Skeletal muscle satellite cell (primary cell): ENCODE results near the gene DOCK2.

Experiments used
- H3K27me3 ChIP-seq: 2 replicates; pipeline ENCODE4 v1.7.0; 2013; ENCODE audit warnings: low read length; ENCODE audit not compliant: control insufficient read depth, insufficient read depth
- H3K36me3 ChIP-seq: 2 replicates; pipeline ENCODE4 v1.7.0; 2013; ENCODE audit warnings: mild to moderate bottlenecking, control low read depth, low read length; ENCODE audit not compliant: insufficient read depth
- H3K4me1 ChIP-seq: 2 replicates; pipeline ENCODE4 v1.7.0; 2013; ENCODE audit warnings: low read length; ENCODE audit not compliant: control insufficient read depth, insufficient read depth
- H3K4me2 ChIP-seq: 2 replicates; pipeline ENCODE4 v1.7.0; 2013; ENCODE audit warnings: mild to moderate bottlenecking, low read length
- H3K4me3 ChIP-seq: 2 replicates; pipeline ENCODE4 v1.7.0; 2013; ENCODE audit warnings: low read length
- H3K9ac ChIP-seq: 2 replicates; pipeline ENCODE4 v1.7.0; 2013; ENCODE audit warnings: mild to moderate bottlenecking, low read depth, low read length, moderate library complexity
- H3K9me3 ChIP-seq: replicated peaks from 2 replicates; pipeline ENCODE4 v1.7.0; 2013; ENCODE audit warnings: mild to moderate bottlenecking, control low read depth, low read length

The DOCK2 gene

GRCh38 chr5:169920474-169920873 is 283.4 kb downstream of the DOCK2 start:
- Histone ChIP-seq H3K4me3 (no peak overlapping the region), H3K9ac (no peak overlapping the region), H3K4me2 (no peak overlapping the region), H3K36me3 (no peaks in the 10 kb centered on the region), H3K9me3 (no peaks in the 10 kb centered on the region), H3K4me1 (peaks cover 3% of the 10 kb centered on the region), H3K27me3 (no peaks in the 10 kb centered on the region)

- Histone ChIP-seq H3K4me2 (no peak overlapping the region), H3K4me3 (no peak overlapping the region), H3K4me1 (peaks cover 3% of the 10 kb centered on the region), H3K9ac (no peak overlapping the region), H3K27me3 (no peaks in the 10 kb centered on the region), H3K9me3 (no peaks in the 10 kb centered on the region), H3K36me3 (peaks cover 3% of the 10 kb centered on the region)
These were observed 284.3 kb downstream of the DOCK2 start for GRCh38 chr5:169921384-169921783.

- peaks cover 3% of the 10 kb centered on the region for H3K4me1 ChIP-seq
- no peak overlapping the region for H3K4me2 ChIP-seq
- H3K9ac ChIP-seq, result no peak overlapping the region
- H3K27me3 ChIP-seq, result no peaks in the 10 kb centered on the region
- H3K9me3 ChIP-seq, result no peaks in the 10 kb centered on the region
- no peak overlapping the region for H3K4me3 ChIP-seq
- H3K36me3 ChIP-seq, result peaks cover 3% of the 10 kb centered on the region
These were observed 284.9 kb downstream of the DOCK2 start for GRCh38 chr5:169921949-169922348.

GRCh38 chr5:169922474-169922873 is 285.4 kb downstream of the DOCK2 start:
- Histone ChIP-seq H3K9me3 (no peaks in the 10 kb centered on the region), H3K27me3 (no peaks in the 10 kb centered on the region), H3K9ac (no peak overlapping the region), H3K36me3 (peaks cover 3% of the 10 kb centered on the region), H3K4me2 (no peak overlapping the region), H3K4me1 (peaks cover 3% of the 10 kb centered on the region), H3K4me3 (no peak overlapping the region)

- H3K36me3 ChIP-seq, result peaks cover 11% of the 10 kb centered on the region
- H3K9me3 ChIP-seq, result no peaks in the 10 kb centered on the region
- H3K4me2 ChIP-seq, result no peak overlapping the region
- H3K27me3 ChIP-seq, result no peaks in the 10 kb centered on the region
- no peak overlapping the region for H3K9ac ChIP-seq
- no peak overlapping the region for H3K4me3 ChIP-seq
- peaks cover 3% of the 10 kb centered on the region for H3K4me1 ChIP-seq
These were observed 286.9 kb downstream of the DOCK2 start for GRCh38 chr5:169923988-169924387.

- no peak overlapping the region for H3K4me2 ChIP-seq
- H3K27me3 ChIP-seq, result no peaks in the 10 kb centered on the region
- no peaks in the 10 kb centered on the region for H3K9me3 ChIP-seq
- no peak overlapping the region for H3K9ac ChIP-seq
- peaks cover 9% of the 10 kb centered on the region for H3K36me3 ChIP-seq
- H3K4me1 ChIP-seq, result no peaks in the 10 kb centered on the region
- H3K4me3 ChIP-seq, result no peak overlapping the region
These were observed 296.1 kb downstream of the DOCK2 start for GRCh38 chr5:169933127-169933526.

GRCh38 chr5:169933616-169934015 is 296.5 kb downstream of the DOCK2 start:
- Histone ChIP-seq H3K9ac (no peak overlapping the region), H3K9me3 (no peaks in the 10 kb centered on the region), H3K4me2 (no peak overlapping the region), H3K4me1 (no peaks in the 10 kb centered on the region), H3K36me3 (peaks cover 6% of the 10 kb centered on the region), H3K27me3 (no peaks in the 10 kb centered on the region), H3K4me3 (no peak overlapping the region)

GRCh38 chr5:169934990-169935389 is 297.9 kb downstream of the DOCK2 start:
- Histone ChIP-seq H3K4me2 (no peak overlapping the region), H3K9me3 (no peaks in the 10 kb centered on the region), H3K27me3 (no peaks in the 10 kb centered on the region), H3K4me3 (no peak overlapping the region), H3K36me3 (peaks cover 4% of the 10 kb centered on the region), H3K4me1 (no peaks in the 10 kb centered on the region), H3K9ac (no peak overlapping the region)

GRCh38 chr5:169935762-169936161 is 298.7 kb downstream of the DOCK2 start:
- Histone ChIP-seq H3K4me3 (no peak overlapping the region), H3K4me1 (no peaks in the 10 kb centered on the region), H3K9me3 (no peaks in the 10 kb centered on the region), H3K9ac (no peak overlapping the region), H3K27me3 (no peaks in the 10 kb centered on the region), H3K4me2 (no peak overlapping the region), H3K36me3 (peaks cover 4% of the 10 kb centered on the region)

- no peak overlapping the region for H3K4me2 ChIP-seq
These were observed 301.4 kb downstream of the DOCK2 start for GRCh38 chr5:169938439-169938838.

GRCh38 chr5:169939731-169940130 is 302.7 kb downstream of the DOCK2 start:
- Histone ChIP-seq H3K4me1 (no peaks in the 10 kb centered on the region), H3K9me3 (no peaks in the 10 kb centered on the region), H3K4me2 (no peak overlapping the region), H3K9ac (no peak overlapping the region), H3K4me3 (no peak overlapping the region), H3K27me3 (no peaks in the 10 kb centered on the region), H3K36me3 (peaks cover 4% of the 10 kb centered on the region)

More at GRCh38 chr5:169938439-169938838, 301.4 kb downstream of the DOCK2 start:
- H3K4me1 ChIP-seq, result no peaks in the 10 kb centered on the region
- no peak overlapping the region for H3K4me3 ChIP-seq
- no peaks in the 10 kb centered on the region for H3K36me3 ChIP-seq
- no peaks in the 10 kb centered on the region for H3K27me3 ChIP-seq
- H3K9ac ChIP-seq, result no peak overlapping the region
- no peaks in the 10 kb centered on the region for H3K9me3 ChIP-seq

GRCh38 chr5:169941542-169941941 is 304.5 kb downstream of the DOCK2 start:
- Histone ChIP-seq H3K9me3 (no peaks in the 10 kb centered on the region), H3K9ac (no peak overlapping the region)

More at GRCh38 chr5:169941542-169941941, 304.5 kb downstream of the DOCK2 start:
- H3K36me3 ChIP-seq, result peaks cover 4% of the 10 kb centered on the region
- H3K4me1 ChIP-seq, result peaks cover 13% of the 10 kb centered on the region
- H3K27me3 ChIP-seq, result no peaks in the 10 kb centered on the region
- no peak overlapping the region for H3K4me2 ChIP-seq
- H3K4me3 ChIP-seq, result no peak overlapping the region
